ENCODE results near the gene KCNMB2. TPM values are rescaled to one million over a fixed set of nuclear protein-coding genes. Genes with fewer than 3 reads are reported as not detected.

The KCNMB2 gene
- polyA plus RNA-seq, 1 donor (not counting 4 experiments of a cell fraction or from before 2014, with no cell fraction given), result not detected

DNA sequence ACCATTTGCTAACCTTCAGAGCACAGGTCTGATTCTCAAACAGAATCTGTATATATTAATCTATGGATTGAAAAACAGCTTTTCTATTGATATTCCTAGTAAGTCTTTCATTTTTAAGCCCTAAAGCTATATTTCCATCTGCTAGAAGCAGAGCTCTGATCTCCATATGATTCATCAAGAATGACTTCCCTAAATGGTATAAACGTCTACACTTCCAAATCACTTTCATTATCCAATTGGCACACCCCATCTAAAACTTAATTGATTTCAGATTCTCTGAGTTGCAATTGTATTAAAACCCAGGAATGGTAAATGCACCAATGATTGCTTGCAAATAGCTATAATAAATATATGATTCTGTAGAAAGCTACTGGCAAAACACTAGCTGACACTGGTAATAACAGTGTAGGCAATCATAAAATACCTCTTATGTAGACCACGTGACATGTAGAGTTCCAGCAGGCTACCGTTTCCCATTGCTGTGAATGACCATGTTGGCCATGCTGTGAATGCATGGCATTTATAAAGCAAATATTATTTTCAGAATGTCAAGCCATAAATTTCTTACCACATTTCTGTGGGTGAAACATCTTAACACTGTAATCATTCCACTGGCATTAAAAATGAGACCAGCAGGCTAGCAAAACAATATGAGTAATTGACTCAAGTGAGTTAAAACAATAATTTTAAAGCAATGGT, 309.3 kb downstream of the KCNMB2 start:
- no peak overlapping the region for H3K9ac ChIP-seq (ENCODE audit: control insufficient read depth, extremely low read depth, insufficient read depth, low read length)
- DNase-seq (ENCODE audit: low read depth, low spot score) (no peak), FAIRE-seq (no peak)
- H3K4me3 ChIP-seq (ENCODE audit: control insufficient read depth in 2 of 3, extremely low read depth in 1 of 3, insufficient read depth in 2 of 3, low read depth in 1 of 3, low read length in 3 of 3), result no peak overlapping the region
- H3K27me3 ChIP-seq (ENCODE audit: control insufficient read depth, extremely low read depth, insufficient read depth, low read length), result no peaks in the 10 kb centered on the region
- H3K9me1 ChIP-seq (ENCODE audit: control insufficient read depth, extremely low read depth, insufficient read depth, low read length), result no peaks in the 10 kb centered on the region
- H3K9me3 ChIP-seq (ENCODE audit: control insufficient read depth, low read depth, low read length), result no peaks in the 10 kb centered on the region
- no peaks in the 10 kb centered on the region for H4K20me1 ChIP-seq (ENCODE audit: control insufficient read depth, extremely low read depth, insufficient read depth, low read length)
- dilution Hi-C loops (cut with MboI; ENCODE audit: extremely low pct_ligation_motif_present, low sequenced_read_pairs), result no loop called here
- no peak overlapping the region for H3K27ac ChIP-seq (ENCODE audit: control insufficient read depth, insufficient read depth, low read length)
- H3K4me1 ChIP-seq (ENCODE audit: control insufficient read depth, extremely low read depth, insufficient read depth, low read length), result no peaks in the 10 kb centered on the region
- TF ChIP-seq, protein P1, sequence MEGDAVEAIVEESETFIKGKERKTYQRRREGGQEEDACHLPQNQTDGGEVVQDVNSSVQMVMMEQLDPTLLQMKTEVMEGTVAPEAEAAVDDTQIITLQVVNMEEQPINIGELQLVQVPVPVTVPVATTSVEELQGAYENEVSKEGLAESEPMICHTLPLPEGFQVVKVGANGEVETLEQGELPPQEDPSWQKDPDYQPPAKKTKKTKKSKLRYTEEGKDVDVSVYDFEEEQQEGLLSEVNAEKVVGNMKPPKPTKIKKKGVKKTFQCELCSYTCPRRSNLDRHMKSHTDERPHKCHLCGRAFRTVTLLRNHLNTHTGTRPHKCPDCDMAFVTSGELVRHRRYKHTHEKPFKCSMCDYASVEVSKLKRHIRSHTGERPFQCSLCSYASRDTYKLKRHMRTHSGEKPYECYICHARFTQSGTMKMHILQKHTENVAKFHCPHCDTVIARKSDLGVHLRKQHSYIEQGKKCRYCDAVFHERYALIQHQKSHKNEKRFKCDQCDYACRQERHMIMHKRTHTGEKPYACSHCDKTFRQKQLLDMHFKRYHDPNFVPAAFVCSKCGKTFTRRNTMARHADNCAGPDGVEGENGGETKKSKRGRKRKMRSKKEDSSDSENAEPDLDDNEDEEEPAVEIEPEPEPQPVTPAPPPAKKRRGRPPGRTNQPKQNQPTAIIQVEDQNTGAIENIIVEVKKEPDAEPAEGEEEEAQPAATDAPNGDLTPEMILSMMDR (optimal IDR thresholded peaks at IDR 0.05 in 1 of 3, IDR thresholded peaks at IDR 0.05 in 1 of 3, conservative IDR thresholded peaks at IDR 0.05 in 1 of 3; ENCODE audit: extremely low read depth in 1 of 3, insufficient read depth in 2 of 3, low read length in 3 of 3), result no peak
- no peak for TF ChIP-seq EZH2 (IDR thresholded peaks at IDR 0.05; ENCODE audit: low read length)
- H3K4me2 ChIP-seq (ENCODE audit: control insufficient read depth, extremely low read depth, insufficient read depth, low read depth, low read length), result no peak overlapping the region
- no peak overlapping the region for H2AFZ ChIP-seq (ENCODE audit: control insufficient read depth, low read length)
- no peaks in the 10 kb centered on the region for H3K79me2 ChIP-seq (ENCODE audit: control insufficient read depth, insufficient read depth, low read length)
- no peaks in the 10 kb centered on the region for H3K36me3 ChIP-seq (ENCODE audit: control insufficient read depth in 2 of 2, extremely low read depth in 1 of 2, insufficient read depth in 2 of 2, low read length in 2 of 2)

DNA sequence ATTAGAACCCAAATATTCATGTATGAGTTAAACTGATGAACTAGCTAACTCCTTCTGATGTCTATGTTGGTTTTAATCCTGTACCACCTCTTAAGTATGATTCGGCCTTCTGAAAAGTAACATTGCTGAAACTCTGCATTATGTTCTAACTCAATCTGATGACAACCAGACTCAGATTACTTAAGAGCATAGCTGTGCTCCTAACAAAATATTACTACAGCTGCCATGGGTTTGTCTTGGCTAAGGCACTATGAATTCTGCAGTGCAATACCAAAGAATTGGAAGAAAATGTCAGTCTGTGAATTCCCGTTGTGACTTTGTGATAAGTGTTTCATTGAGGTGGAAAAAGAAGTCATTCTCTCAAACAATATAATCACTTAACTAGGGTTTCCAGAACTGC, 311.0 kb downstream of the KCNMB2 start:
- Histone ChIP-seq H3K27me3 (ENCODE audit: control insufficient read depth, extremely low read depth, insufficient read depth, low read length) (no peaks in the 10 kb centered on the region), H4K20me1 (ENCODE audit: control insufficient read depth, extremely low read depth, insufficient read depth, low read length) (no peaks in the 10 kb centered on the region), H3K4me3 (ENCODE audit: control insufficient read depth in 2 of 3, extremely low read depth in 1 of 3, insufficient read depth in 2 of 3, low read depth in 1 of 3, low read length in 3 of 3) (no peak overlapping the region), H3K9ac (ENCODE audit: control insufficient read depth, extremely low read depth, insufficient read depth, low read length) (no peak overlapping the region), H3K27ac (ENCODE audit: control insufficient read depth, insufficient read depth, low read length) (no peak overlapping the region), H2AFZ (ENCODE audit: control insufficient read depth, low read length) (no peak overlapping the region), H3K4me2 (ENCODE audit: control insufficient read depth, extremely low read depth, insufficient read depth, low read depth, low read length) (no peak overlapping the region), H3K9me3 (ENCODE audit: control insufficient read depth, low read depth, low read length) (no peaks in the 10 kb centered on the region), H3K36me3 (ENCODE audit: control insufficient read depth in 2 of 2, extremely low read depth in 1 of 2, insufficient read depth in 2 of 2, low read length in 2 of 2) (no peaks in the 10 kb centered on the region), H3K9me1 (ENCODE audit: control insufficient read depth, extremely low read depth, insufficient read depth, low read length) (no peaks in the 10 kb centered on the region), H3K79me2 (ENCODE audit: control insufficient read depth, insufficient read depth, low read length) (no peaks in the 10 kb centered on the region), H3K4me1 (ENCODE audit: control insufficient read depth, extremely low read depth, insufficient read depth, low read length) (no peaks in the 10 kb centered on the region)
- no peak for TF ChIP-seq EZH2 (IDR thresholded peaks at IDR 0.05; ENCODE audit: low read length)
- dilution Hi-C loops (cut with MboI; ENCODE audit: extremely low pct_ligation_motif_present, low sequenced_read_pairs), result no loop called here
- FAIRE-seq (no peak), DNase-seq (ENCODE audit: low read depth, low spot score) (no peak)

Data from keratinocyte (primary cell).